ENCODE data around the gene LRCH1. TPM values are rescaled to one million over a fixed set of nuclear protein-coding genes. Genes with fewer than 3 reads are reported as not detected.
A peak's percentile ranks its signal among the peaks of the same experiment; 100 is the strongest.
"Not testable (repeated sequence)": the region's sequence is repeated elsewhere in the genome, so short reads cannot be mapped to it uniquely, and the experiment has no call there.

LRCH1 gene
- 2.9 and 3.8 TPM in 2 replicates for total RNA-seq (2014; rRNA removed; shearing (Covaris generic))

- peak; percentile 94 for DNase-seq (ENCODE audit: low read depth)
These were observed at the start of gene LRCH1 for GRCh38 chr13:46552889-46553520. TSS of gene LRCH1 (plus strand) at chr13:46553170. CDS start at chr13:46553397, 227 bp downstream.

DNA sequence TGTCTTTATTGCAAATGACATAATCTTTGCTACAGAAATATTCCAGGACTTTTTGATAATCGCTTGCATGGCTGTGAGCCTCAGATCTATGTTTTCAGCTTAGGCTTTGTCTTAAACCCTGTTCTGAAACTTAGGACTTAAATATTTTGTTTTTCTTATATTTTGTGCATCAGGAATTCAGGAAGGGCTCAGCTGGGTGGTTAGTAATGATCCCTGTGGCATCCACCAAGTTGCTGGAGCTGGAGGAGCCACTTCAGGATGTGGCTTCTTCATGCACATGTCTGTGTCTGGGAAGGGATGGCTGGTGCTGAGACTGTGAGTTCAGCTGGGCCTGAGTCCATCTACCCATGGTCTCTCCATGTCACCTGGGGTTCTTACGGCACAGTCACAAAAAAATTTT lies 48.9 kb upstream of the LRCH1 start:
- DNase-seq (ENCODE audit: low read depth) = no peak

DNA sequence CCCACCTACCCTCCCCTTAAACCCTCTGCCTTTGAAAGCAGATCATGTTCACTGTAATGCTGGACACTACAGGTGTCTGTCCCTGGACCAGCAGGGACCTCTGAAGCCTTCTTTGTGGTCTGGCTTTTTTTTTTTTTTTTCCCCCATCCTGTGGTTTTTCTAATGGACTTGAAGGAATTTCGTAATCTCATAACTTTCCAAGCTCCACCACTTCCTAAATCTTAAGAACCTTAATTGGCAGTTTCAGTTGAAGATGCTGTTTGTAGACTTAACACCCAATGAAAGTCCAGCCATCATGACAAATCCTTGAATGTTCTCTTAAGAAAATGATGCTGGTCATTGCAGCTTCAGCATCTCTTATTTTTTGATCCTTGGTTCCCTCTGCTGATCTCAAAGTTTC lies 45.0 kb upstream of the LRCH1 start:
- no peak for DNase-seq (ENCODE audit: low read depth)

DNA sequence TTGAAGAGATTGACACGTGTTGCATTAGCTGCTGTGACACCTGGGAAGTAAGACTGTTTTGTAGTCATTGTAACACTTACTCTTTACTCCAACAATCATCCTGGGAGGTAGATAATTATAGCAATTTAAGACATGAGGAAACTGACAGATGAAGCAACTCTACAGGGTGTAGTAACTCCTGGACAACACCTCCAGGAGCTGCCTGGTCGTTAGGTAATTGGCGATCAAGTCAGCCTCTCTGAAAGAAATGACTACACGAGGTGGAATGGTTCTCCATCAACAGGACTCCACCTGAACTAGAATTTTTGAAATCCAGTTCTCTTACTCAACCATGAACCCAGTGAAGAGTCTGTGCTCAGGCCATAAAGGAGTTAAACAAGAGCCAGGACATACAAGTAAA lies 43.0 kb upstream of the LRCH1 start:
- DNase-seq (ENCODE audit: low read depth) = no peak

GRCh38 chr13:46515803-46516202 lies 37.2 kb upstream of the LRCH1 start:
- no peak for DNase-seq (ENCODE audit: low read depth)

- DNase-seq (ENCODE audit: low read depth) = no peak
These were observed 36.2 kb upstream of the LRCH1 start for GRCh38 chr13:46516599-46517338.

DNA sequence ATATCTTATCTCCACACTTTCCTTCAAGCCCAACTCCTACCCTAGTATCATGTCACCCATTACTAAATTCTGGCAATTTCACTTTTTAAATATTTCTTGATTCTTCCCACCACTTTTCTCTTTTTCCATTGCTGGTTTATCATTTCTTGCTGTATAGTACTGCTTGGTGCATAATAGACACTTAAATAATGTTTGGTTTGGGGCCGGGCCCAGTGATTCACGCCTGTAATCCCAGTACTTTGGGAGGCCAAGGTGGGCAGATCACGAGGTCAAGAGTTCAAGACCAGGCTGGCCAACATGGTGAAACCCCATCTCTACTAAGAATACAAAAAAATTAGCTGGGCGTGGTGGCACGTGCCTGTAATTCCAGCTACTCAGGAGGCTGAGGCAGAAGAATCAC lies 35.2 kb upstream of the LRCH1 start:
- not testable (repeated sequence) for DNase-seq (ENCODE audit: low read depth)

DNA sequence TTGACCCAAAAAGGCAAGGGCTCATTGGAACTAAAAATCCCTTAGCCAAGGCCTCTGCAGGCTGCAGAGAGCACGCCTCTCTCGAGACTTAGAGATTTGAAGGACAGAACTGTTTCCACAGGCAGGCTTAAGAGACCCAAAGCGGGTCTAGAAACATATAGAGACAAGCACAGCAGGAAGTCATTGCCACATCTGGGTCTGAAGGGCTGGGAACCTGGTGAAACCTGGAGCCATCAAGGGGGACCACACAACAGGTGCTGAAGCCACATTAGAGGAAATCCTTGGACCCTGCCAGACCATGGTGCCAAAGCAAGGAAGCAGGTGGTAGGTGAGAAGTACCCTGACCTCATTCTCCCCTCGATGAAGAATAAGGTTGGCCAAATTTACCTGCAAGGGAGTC lies 33.8 kb upstream of the LRCH1 start:
- no peak for DNase-seq (ENCODE audit: low read depth)

DNA sequence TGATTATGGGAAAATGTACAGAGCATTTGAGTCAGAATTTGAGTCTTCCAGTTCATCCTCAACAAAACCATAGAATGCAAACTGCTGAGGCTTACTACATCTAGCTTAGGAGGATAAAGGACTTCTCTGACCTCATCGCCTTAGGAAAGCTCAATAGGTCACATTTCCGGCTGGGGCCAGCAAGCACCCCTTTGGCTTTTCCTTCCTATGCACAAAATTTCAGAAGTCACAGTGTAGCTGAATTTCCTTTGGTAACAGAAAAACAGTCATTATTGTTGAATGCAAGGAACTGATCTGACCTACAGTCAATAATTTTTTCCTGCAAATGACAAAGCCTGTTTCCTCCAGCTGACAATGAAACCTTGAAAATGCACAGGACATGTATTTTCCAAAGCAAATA lies 32.8 kb upstream of the LRCH1 start:
- no peak for DNase-seq (ENCODE audit: low read depth)

- DNase-seq (ENCODE audit: low read depth) = no peak
These were observed 31.5 kb upstream of the LRCH1 start for GRCh38 chr13:46521486-46521885.

DNA sequence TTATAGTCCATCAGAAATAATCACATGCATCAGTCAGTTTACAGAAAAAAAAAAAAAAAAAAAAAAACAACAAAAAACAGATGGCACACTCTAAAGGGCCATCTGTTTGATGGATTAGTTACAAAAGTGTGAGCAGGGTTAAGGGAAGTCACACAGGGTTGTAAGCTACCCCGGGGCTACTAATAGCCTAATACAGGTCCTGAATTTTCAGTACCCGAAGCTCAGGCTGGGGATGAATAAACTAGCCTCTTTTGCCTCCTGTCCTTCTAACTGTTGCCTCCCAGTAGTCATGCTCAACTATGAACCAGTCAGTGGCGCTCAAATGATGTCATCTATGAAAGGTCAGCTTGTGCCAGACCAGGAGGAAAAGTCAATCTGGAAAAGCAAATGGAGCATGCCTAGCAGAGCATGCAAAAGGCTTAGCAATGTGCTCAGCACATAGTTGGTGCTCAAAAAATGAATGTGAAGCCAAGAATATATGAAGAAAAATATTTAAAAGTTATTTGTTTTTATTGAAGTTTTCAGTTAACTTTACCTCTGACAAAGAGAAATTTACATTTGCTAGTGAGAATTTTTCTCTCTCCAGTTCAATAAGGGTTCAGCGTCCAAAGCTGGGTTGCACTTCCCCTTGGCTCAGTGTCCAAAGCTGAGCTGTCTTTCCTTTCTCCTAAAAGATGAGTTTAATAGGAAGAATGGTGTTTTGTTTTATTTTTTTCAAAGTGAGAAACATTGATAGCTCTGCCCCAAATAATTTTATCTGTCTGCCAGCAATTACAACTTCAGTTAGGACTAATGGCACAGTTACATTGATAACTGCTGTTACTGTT lies 30.8 kb upstream of the LRCH1 start:
- DNase-seq (ENCODE audit: low read depth) = no peak

DNA sequence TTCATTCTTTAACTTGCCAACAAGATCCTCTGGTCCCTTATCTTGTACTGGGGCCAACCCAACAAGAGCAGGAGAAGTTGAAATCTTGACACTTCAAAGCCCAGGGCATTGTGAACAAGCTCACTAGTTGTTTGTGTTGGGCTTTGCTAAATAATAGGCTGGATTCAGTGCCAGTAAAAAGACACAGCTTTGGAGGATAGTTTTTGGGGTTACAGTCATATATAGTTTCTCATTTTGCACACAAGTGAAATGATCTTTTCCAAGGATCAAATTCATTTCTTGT lies 30.3 kb upstream of the LRCH1 start:
- DNase-seq (ENCODE audit: low read depth) = no peak

DNA sequence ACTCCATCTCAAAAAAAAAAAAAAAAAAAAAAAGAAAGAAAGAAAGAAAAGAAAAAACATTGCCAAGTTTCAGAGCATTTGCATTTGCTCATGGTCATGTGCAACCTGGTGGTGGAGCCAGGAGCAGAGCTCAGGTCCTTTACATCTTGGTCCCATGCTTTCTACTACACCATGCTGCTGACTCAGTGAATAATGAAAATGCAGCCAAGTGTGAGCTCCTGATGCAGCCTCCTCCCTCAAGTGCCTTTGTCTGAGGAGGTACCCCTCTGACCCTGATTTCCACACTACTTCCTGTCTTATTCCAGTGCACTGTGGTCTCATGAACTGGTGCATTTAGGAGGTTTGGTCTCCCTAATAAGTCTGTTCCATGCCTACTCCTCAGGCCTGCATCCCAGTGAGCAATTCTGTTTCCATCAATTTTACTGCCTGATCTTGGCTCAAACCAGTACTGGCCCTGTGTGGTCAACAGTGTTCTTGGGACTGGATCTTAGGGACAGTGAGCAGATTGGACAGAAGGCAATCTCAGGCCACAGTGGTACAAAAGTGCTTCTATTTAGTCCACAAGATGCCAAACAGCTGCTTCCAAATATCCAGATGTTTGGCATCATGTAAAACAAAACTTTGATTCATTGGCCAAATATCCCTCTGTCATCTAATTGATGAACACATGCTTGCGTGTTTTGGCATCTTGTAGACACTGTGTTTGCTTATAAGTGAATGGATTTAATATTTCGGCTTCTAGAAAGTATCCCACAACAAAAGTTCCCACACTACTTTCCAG lies 28.8 kb upstream of the LRCH1 start:
- no peak for DNase-seq (ENCODE audit: low read depth)

DNA sequence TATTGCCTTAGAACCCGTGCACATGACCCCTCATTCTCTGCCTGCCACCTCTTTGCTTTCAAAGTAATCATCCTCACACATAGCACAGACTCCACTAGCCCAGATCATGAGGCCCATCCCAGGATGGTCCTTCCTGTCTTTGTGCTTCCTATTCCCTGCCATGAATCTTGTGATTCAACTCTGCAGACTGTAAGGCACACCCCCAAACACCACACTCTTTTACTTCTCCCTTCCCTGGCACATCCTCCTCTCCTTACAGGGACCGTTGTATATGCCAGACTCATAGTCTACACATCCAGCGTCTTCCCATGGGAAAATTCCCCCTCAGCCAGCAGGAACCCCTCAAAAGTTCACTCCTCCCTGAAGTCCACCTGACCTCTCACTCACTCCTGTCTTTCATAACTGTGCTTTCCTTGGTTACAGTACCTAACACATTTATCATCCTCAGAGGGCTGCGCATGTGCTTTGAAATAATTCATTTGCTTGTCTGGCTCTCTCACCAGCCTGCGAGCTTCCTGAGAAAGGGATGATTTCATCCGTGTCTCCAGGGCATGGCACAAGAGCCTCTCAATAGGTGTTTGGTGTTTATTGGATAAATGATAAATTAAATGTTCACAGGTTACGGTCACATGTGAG lies 26.8 kb upstream of the LRCH1 start:
- no peak for DNase-seq (ENCODE audit: low read depth)

- no peak for DNase-seq (ENCODE audit: low read depth)
These were observed 26.2 kb upstream of the LRCH1 start for GRCh38 chr13:46526740-46527139.

DNA sequence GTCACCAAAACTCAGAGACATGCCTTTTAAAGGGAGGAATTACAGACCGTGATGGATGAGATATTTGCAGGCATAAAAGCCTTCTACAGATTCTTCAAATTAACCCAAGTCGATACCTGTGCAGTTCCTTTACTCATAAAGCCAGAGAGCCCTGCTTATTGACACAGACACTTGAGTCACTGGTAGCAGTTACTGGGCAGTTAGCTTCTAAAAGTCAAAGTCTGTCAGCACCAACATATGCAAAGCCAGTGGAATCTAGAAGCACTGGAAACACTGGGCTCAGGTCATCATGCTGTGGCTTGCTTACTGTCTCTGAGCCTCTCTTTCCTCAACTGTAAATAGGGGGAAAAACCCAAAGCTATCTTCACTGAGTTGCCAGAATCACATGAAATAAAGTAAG lies 25.7 kb upstream of the LRCH1 start:
- no peak for DNase-seq (ENCODE audit: low read depth)

GRCh38 chr13:46529216-46529919 lies 23.6 kb upstream of the LRCH1 start:
- no peak for DNase-seq (ENCODE audit: low read depth)

GRCh38 chr13:46530084-46530935 lies 22.7 kb upstream of the LRCH1 start:
- no peak for DNase-seq (ENCODE audit: low read depth)

- DNase-seq (ENCODE audit: low read depth) = no peak
These were observed 21.0 kb upstream of the LRCH1 start for GRCh38 chr13:46531953-46532352.

- no peak for DNase-seq (ENCODE audit: low read depth)
These were observed 18.0 kb upstream of the LRCH1 start for GRCh38 chr13:46535002-46535401.

All from Daoy (cell line).